HG02852 (cell line): ENCODE data around the gene WWTR1.
A peak's percentile ranks its signal among the peaks of the same experiment; 100 is the strongest.

Experiments used
- ATAC-seq: cut with Tn5 transposase; IDR thresholded peaks from one replicate; pipeline ENCODE4 v1.9.1; 2021; ENCODE audit warnings: mild to moderate bottlenecking, moderate library complexity; ENCODE audit not compliant: unreplicated experiment

Gene WWTR1

DNA sequence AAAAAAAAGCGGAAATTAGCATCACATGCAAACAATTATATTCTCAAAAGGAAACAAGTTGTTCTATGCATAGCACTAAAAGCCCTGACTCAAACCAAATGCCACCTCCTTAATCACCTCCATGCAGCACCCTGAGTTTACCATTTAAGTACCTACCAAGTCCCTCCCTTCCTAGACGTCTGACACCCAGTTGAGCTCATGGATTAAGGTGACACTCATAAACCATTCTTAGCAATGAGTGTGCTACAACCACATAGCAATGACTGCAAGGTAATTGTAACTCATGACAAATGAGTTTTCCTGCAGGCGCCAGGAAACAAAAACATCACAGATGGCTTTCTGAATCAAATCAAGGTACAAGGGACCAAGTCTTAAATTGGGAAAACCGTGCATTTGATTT is 32.0 kb downstream of the WWTR1 start:
- ATAC-seq, result no peak

DNA sequence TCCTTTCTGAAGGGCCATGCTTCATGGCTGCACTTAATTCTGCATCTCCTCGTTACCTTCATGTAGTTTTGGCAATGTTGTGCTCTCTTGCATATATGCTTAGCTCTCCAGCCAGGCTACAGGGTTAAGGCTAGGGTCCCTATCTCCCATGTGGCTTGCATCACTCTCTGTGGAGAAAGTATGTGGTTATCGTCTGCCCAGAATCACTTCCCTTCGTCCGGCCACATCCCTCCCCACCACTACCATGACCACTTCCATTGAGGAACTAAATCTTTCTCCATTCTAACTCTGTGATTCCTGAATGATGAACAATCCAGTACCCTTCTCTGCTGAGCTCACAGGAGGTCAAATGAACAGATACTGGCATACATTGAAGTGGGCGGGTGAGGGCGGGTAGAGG is 34.0 kb downstream of the WWTR1 start:
- no peak for ATAC-seq

DNA sequence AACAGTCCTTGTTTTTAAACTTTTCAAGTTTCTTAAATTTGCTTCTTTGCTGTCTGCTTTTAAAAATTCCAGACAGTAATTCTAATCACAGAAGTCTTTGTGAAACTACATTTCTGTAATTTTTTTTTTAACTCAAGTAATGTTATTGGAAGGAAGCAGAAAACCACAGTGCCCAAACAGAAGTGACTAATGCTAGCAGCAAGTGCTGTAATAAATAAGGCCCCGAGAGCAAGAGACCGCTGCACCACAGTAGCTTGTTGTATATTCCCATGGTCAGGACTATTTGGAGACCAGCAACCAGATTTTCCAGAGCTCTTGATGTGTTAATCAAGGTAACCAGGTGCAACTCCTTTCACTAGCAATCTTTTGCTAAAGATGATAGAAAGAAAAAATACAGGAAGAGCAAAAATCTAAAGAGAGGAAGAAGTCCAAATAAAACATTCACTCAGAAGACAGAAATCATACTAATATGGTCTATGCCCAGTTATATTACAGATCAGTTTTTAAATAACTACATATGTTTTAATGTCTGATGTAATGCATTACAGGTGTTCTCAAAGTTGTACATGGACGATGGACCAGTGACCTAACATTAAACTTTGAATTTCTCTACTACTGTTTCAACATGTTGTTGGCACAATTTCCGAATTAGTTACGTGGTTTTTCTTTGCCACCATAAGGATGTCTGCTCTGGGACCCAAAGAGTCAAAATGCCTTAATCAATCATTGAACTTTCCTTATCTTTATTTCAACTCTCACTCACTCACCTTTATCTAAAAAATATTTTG is 36.4 kb downstream of the WWTR1 start:
- peak; percentile 80 for ATAC-seq

DNA sequence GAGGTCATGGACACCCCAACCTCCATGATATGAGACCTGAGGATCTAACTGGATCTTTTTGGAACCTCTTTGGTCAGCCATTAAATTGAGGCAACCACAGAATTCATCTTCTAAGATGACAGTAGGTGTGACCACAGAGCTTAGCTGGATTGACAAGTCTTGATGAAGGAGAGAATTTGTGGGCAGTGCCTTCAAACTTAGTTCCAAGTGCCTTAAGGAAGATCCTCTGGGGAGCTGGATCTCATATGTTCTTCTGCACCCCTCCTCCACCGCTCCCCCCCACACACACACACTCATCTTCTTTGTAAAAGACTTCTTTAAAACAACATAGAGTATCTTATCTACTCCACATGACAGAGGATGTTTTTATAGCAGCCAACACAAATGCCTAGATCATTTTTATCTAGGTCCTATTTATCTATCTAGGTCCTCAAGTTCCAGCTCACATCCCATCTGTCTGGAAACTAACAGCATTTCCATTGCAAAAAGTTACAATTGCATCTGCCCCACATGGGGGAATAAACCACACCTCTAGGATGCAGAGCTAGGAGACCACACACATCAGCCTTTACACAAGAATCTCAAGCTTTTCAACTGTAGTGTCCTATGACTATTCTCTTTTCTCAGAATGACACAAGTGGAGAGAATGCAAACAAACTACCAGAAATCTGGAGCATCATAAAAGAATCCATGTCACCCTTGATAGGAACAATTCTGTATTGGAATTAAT is 37.4 kb downstream of the WWTR1 start:
- peak; percentile 60 for ATAC-seq

DNA sequence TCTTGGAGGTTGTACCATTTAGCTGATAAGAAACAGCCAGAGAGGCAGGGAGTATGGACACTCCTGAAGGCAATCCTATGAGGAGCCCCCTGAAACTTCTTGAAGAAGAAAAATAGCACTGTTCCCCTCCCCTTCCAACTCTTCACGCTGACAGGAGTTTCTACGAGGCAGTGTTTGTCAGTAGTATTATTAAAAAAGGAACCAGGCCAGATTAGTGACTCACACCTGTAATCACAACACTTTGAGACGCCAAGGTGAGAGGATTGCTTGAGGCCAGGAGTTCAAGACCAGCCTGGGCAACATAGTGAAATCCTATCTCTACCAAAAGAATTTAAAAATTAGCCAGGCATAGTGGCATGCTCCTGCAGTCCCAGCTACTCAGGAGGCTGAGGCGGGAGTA is 38.7 kb downstream of the WWTR1 start:
- no peak for ATAC-seq

DNA sequence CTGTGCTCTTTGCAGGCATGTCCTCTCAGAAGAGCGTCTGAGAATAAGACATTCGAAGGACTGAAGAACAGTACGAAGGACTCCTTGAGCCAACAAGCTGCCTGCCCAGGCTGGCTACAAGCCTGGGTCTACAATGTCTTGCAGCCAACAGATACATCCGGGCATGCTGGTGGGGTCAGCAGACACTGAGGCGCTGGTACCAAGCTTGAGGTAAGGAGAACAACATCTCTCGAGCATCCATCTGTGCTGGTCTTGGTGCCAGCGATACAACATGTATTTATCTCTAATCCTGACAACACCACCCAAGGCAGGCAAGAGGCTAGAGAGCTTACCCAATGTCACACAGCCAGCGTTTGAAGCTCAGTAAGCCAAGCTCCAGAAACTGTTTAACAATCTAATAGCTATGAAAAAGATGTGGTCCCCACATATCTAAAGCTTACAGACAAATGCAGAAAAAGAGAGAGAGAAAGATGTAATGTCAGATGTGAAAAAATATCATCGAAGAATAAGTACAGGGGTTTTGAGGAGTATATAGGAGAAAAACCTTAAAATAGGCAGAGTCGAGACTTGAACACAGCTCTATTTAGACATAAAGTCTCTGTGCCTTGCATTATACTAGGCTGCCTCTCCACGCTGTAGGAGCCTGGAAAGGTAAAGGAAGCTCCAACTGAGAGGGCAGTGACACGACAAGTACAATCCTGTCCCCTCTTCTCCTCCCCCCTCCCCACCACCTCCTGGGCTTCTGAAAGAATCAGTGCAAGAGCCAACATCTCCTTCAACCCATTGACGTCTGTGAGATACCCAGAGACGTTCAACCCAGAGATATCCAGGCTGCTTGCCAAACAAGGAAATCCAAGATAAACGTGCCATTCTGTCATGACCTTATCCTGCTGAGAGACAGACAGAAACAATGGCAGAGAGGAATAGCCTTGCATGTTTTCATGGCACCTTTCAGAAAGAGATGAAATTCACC is 39.4 kb downstream of the WWTR1 start:
- ATAC-seq, result no peak

DNA sequence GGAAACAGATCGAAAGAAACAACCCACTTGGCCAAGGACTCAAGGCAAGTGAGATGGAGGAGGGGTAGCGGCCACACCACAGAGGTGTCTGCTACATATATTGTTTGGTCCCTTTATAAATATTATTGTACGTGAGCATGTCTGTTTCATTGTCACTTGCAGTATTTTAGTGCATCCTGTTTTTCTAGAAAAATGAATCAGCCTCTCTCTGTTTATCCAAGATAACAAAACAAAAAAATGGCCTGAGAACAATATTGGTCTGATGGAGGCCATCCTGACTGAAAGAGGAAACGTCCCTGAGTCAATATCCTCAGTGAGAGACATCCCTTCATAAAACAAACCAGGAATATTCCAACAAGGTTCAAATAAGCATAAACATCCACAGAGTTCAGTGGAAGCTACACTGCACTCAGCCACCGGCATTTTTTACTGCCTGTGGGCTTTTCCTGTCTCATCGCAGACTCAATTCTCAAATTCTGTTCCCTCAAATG is 42.0 kb downstream of the WWTR1 start:
- no peak for ATAC-seq

DNA sequence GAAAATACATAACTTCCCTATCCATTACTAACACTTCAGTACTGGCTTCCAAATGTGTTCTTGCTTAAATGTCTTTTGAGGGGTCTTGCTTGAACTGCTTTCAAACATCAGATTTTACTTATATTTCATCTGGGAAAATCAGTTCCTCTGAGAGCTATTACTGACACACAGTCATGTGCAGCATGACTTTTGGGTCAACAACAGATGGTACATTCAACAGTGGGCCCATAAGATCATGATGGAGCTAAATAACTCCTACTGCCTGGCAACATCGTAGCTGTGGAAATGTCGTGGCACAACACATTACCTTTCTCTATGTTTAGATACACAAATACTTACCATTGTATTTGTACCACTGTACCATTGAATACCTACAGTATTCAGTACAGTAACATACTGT is 43.8 kb downstream of the WWTR1 start:
- ATAC-seq, result no peak

DNA sequence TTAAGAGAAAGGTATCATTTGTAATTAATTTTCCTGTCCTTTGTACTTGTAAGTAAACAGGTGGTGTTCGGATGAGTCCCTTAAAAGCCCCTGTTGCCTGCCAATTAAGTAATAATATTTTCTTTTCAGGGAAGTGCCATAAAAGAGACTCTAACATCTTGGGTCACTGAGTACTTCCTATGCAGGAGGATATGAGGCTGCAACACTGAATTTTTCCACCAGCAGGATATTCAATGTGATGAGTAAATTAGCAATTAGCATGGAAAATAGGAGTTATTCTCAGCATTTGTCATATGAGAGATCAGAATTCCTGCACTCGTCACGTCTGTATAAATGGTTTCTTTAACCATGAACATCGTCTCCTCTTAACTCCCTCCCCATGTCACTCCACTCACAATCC is 45.4 kb downstream of the WWTR1 start:
- no peak for ATAC-seq

DNA sequence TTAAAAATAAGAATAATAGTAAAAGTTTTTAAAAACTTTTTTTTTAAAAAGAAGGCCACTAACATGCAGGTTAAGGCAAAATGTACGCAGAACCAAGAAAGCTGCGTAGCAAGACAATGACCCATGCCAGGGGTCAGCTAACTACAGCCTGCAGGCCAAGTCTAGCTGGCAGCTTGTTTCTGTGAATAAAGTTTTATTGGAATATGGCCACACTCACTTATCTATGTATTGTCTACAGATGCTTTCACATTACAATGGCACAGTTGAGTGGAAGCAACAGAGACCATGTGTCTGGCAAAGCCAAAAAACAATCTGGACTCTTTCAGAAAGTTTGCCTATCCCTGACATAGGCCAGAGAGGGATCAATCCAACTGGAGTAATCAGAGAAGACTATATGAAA is 46.7 kb downstream of the WWTR1 start:
- no peak for ATAC-seq

DNA sequence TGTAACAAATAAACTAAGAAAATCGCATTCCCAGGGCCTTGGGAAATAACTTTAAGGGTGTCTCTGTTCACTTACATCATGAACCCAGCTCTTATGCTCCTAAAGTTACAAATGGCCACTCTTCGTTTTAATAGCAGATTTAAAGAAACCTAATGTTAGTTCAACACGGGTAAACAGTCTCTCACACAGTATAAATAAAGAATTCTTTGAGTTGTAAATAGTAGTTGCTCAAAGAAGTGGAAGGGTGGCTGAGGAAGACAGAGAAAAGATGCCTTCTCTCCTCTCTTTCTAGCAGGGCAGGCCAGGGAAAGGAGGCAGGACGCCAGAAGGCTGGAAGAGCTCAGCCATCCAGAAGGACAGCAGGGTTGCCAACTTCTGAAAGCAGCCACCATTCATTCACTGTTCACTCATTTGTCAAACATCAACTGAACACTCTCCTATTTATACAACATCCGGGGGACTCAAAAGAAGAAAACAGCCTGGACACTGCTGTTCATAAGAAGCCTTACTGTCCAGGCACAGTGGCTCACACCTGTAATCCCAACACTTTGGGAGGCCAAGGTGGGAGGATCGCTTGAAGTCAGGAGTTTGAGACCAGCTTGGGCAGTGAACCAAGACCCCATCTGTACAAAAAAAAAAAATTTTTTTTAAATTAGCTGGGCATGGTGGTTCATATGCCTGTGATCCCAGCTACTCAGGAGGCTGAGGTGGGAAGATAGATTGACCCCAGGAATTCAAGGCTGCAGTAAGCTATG is 47.3 kb downstream of the WWTR1 start:
- ATAC-seq, result no peak

DNA sequence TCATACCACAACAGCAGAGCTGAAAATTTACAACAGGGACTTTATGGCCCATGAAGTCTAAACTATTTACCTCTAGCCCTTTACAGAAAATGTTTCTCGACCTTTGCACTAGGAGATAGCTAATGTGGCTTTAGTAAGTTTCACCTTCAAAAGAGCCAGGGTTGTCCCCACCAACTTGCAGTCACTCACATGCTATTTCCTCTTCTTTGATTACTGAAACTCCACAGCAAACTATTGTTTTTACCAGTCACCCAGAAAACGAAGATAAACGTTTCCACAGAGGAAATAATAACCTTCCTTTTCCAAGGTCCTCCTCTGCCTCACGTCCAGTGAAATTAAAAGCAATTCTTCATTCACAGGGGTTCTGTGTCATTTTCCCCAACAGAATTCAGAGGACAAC is 48.2 kb downstream of the WWTR1 start:
- ATAC-seq, result peak; percentile 97

DNA sequence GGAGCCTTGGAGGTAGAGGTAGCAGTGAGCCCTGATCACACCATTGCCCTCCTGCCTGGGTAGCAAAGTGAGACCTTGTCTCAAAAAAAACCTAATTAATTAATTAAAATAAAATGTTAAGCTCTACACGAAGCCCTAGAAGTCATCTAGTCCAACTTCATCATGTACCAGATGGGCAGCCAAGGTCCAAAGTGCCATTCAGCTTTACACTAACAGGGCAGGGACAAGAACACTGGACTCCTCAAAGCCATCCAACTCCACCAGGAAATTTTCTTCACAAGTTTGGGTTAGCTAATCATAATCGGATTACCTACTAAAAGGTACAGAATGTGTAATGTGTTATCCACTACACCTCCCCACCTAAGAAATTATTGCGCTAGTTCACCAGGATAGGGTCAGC is 48.8 kb downstream of the WWTR1 start:
- no peak for ATAC-seq

DNA sequence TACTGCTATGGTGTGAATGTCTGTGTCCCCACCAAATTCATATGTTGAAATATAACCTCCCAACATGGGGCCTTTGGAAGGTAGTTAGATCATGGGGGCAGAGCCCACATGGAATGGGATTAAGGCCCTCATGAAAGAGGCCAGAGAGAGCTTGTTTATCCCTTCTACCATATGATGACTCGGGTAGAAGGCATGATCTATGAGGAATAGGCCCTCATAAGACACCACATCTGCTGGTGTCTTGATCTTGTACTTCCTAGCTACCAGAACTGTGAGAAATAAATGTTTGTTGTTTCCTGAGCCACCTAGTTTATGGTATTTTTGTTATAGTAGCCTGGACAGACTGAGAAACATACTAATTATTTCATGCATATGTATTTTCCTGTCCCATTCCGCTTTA is 51.9 kb downstream of the WWTR1 start:
- no peak for ATAC-seq

DNA sequence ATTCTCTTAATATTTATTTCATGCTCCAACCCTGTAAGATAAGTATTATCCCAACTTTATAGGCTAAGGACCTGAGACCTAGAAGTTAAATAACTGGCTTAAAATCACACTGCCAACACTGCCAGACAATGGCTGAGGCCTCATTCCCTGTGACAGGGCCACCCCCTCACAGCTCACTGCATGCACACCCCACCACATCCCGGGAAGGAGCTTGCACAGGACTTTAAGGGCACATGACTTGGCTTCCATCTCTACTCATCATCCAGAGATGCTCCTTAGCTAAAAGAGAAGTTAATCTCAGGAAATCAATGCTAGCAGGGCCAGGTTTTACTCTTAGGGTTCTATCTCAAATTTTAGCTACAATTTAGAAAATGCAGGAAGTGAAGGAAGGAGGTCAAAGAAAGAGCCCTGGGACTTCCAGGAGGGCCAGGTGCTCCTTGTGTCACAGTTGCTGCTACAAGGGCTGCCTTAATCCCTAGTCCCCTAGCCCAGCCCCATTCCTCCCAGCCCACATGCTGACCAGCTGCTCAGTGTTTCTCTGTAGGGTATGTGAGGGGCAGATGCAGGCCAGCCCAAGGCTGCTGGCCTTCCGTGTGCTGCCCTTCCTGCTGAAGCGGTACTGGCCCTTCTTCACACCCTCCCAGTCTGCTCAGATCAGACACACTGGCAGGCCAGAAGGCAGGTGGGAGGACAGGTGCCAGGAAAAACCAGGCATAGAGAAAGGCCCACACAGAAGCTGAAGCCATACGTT is 53.5 kb downstream of the WWTR1 start:
- no peak for ATAC-seq

DNA sequence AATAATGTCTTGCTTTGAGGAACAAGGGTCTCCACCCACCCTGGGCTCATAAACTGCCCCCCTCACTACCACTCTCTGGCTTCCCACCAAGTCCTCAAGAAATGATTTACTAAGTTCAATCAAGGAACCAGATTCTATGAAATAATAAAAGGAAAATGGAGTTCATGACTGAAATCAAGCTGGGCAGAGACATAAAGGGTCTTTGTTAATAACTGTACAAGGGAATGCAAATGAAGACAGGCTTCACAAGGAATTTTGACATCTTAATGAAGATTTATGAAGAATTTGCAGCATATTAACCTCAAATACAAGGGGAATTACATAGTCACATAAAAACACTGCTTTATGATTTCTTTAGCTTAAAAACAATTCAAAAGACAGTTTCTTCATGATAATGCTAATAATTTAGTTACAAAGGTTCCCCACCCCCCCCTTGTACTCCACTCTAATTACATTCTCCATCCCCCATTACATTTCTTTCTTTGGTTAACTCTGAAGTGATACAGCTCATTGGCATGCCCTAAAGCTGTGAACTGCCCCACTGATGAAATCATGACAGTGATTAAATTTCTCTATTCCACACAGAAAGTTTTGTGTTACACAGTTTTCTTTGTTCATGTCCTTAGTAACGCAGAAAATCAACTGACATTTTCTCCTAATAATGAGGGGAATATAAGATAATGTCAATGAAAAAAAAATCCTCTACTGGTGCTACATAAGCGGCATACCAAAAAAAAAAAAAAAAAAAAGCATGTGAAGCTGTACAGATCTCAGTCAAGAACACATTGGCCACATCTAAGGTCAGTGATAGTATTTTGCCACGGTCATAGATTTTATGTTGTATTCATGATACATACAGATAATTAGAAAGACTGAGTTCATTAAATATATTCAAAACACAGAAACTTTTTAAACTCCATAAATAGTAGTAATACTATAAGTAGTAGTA is 54.4 kb downstream of the WWTR1 start:
- ATAC-seq, result no peak

DNA sequence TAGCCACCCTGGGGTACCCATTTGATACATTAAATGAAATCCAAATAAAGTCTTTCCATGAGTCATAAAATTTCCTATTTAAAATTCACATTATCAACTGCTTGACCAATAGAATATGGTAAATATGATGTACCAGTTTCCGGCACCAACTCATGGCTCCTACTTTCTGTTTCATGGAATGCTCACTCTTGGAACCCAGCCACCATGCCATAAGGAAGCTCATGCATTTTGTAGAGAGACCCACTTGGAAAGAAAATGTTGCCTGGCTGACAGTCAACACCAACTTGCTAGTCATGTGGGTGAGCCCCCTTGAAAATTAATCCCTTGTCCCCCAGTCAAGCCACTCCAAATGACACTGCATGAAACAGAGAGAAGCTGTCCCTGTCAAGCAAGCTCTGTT is 57.2 kb downstream of the WWTR1 start:
- ATAC-seq, result no peak

DNA sequence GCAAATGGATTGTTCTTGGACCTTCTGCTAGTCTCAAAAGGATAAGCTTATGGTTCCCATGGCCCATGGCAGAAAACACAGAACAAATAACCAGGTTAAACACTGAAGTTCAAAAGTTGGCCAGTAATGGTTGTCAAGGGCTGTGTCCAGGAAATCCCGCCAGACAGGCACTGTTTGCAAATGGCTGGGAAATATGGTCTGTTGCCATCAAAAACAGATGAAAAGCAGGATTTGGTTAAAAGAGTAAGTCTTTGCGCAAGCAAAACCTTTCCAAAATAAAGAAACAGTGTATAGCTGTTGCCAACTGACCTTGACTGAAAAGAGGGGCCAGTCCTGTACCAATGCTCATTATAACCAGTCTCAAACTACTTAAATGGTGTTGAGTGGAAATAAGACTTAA is 58.6 kb downstream of the WWTR1 start:
- no peak for ATAC-seq
